Neural cell (in vitro differentiated cells): ENCODE data around the gene BBS1. TPM values are rescaled to one million over a fixed set of nuclear protein-coding genes. Genes with fewer than 3 reads are reported as not detected.

Experiments used
- H2AFZ ChIP-seq: fragments of 200-600, 300-800 bp; sonication (generic), shearing (Covaris generic); 2 replicates; pipeline ENCODE4 v1.6.0; 2014; ENCODE audit warnings: low read depth, mild to moderate bottlenecking, antibody characterized with exemption, low read length, moderate library complexity
- H3F3A ChIP-seq: fragments of 200-600 bp; shearing (Covaris generic); 2 replicates; pipeline ENCODE4 v1.6.1; 2016; ENCODE audit warnings: mild to moderate bottlenecking, moderate library complexity, mixed read lengths, antibody characterized with exemption, low read length; ENCODE audit not compliant: insufficient read depth, poor library complexity, severe bottlenecking
- H3K27ac ChIP-seq: fragments of 200-600, 300-800 bp; sonication (generic), shearing (Covaris generic); 2 replicates; pipeline ENCODE4 v1.5.1; 2014; ENCODE audit warnings: mild to moderate bottlenecking, low read length, moderate library complexity
- H3K27me3 ChIP-seq: fragments of 300-800, 200-600 bp; sonication (generic), shearing (Covaris generic); 2 replicates; pipeline ENCODE4 v1.6.0; 2014; ENCODE audit warnings: mild to moderate bottlenecking, low read depth, low read length, moderate library complexity; ENCODE audit not compliant: insufficient read depth
- H3K36me3 ChIP-seq: fragments of 300-800, 200-600 bp; sonication (generic), shearing (Covaris generic); 2 replicates; pipeline ENCODE4 v1.5.1; 2014; ENCODE audit warnings: mild to moderate bottlenecking, antibody characterized with exemption, low read length, moderate library complexity; ENCODE audit not compliant: insufficient read depth
- H3K4me2 ChIP-seq: fragments of 300-800, 200-600 bp; sonication (generic), shearing (Covaris generic); 2 replicates; pipeline ENCODE4 v1.6.0; 2014; ENCODE audit warnings: mild to moderate bottlenecking, low read length
- H3K4me3 ChIP-seq: fragments of 300-800, 200-600 bp; sonication (generic), shearing (Covaris generic); 2 replicates; pipeline ENCODE4 v1.5.1; 2014; ENCODE audit warnings: mild to moderate bottlenecking, low read length, moderate library complexity
- H3K79me2 ChIP-seq: fragments of 200-600 bp; shearing (Covaris generic); replicated peaks from 2 replicates; pipeline ENCODE4 v1.6.0; 2014; ENCODE audit warnings: mild to moderate bottlenecking, low read length, moderate library complexity; ENCODE audit not compliant: insufficient read depth
- H3K9ac ChIP-seq: fragments of 300-800, 200-600 bp; sonication (generic), shearing (Covaris generic); 2 replicates; pipeline ENCODE4 v1.6.1; 2016; ENCODE audit warnings: mild to moderate bottlenecking, low read length, mixed read lengths
- H3K9me2 ChIP-seq: fragments of 200-600 bp; shearing (Covaris generic); 2 replicates; pipeline ENCODE4 v1.6.1; 2016; ENCODE audit warnings: mild to moderate bottlenecking, low read length, mixed read lengths; ENCODE audit not compliant: insufficient read depth
- H3K9me3 ChIP-seq: fragments of 200-600, 300-800 bp; sonication (generic), shearing (Covaris generic); 2 replicates; pipeline ENCODE4 v1.6.1; 2016; ENCODE audit warnings: mild to moderate bottlenecking, mixed run types, low read length, moderate library complexity, mixed read lengths
- H4K20me1 ChIP-seq: fragments of 200-600 bp; shearing (Covaris generic); 2 replicates; pipeline ENCODE4 v1.6.1; 2016; ENCODE audit warnings: mild to moderate bottlenecking, mixed run types; ENCODE audit not compliant: insufficient read depth
- CTCF ChIP-seq: fragments of 450-650 bp; IDR thresholded peaks from 2 replicates; pipeline ENCODE4 v1.5.1; 2014; ENCODE audit warnings: antibody characterized with exemption, mild to moderate bottlenecking, moderate library complexity; ENCODE audit not compliant: poor library complexity, severe bottlenecking
- EP300 ChIP-seq: fragments of 450-650 bp; conservative IDR thresholded peaks from 2 replicates; pipeline ENCODE4 v1.6.1; 2014; ENCODE audit warnings: antibody characterized with exemption, mild to moderate bottlenecking, moderate library complexity; ENCODE audit not compliant: poor library complexity, severe bottlenecking
- EZH2 ChIP-seq: fragments of 200-600, 300-800 bp; shearing (Covaris generic), sonication (generic); IDR thresholded peaks from 2 replicates; pipeline ENCODE4 v1.6.1; 2014; ENCODE audit warnings: antibody characterized with exemption, low read length, borderline replicate concordance, mild to moderate bottlenecking; ENCODE audit not compliant: insufficient read depth, poor library complexity, severe bottlenecking
- MXI1 ChIP-seq: fragments of 450-650 bp; conservative IDR thresholded peaks from 2 replicates; pipeline ENCODE4 v1.6.1; 2014; ENCODE audit warnings: antibody characterized with exemption, mild to moderate bottlenecking; ENCODE audit not compliant: poor library complexity, severe bottlenecking
- POLR2AphosphoS5 ChIP-seq: IDR thresholded peaks from 2 replicates; pipeline ENCODE4 v1.6.1; 2012
- RAD21 ChIP-seq: fragments of 450-650 bp; conservative IDR thresholded peaks from 2 replicates; pipeline ENCODE4 v1.6.1; 2014; ENCODE audit warnings: antibody characterized with exemption, mild to moderate bottlenecking, moderate library complexity
- REST ChIP-seq: IDR thresholded peaks from 2 replicates; pipeline ENCODE4 v1.6.1; 2012; ENCODE audit warnings: borderline replicate concordance
- SMC3 ChIP-seq: fragments of 450-650 bp; conservative IDR thresholded peaks from 2 replicates; pipeline ENCODE4 v1.6.1; 2014; ENCODE audit warnings: antibody characterized with exemption, mild to moderate bottlenecking, moderate library complexity; ENCODE audit not compliant: poor library complexity
- TAF1 ChIP-seq: IDR thresholded peaks from 2 replicates; pipeline ENCODE4 v1.6.1; 2012; ENCODE audit warnings: low read depth
- polyA plus RNA-seq: library from polyadenylated mRNA; depleted of rRNA; stranded (reverse); fragments of >200 nt; gene quantifications from 2 replicates; pipeline ENCODE4 v1.2.3, GENCODE V29; 2014

Gene BBS1
- polyA plus RNA-seq, 1 donor from 2014 or later = 69.5 TPM

- H2AFZ ChIP-seq = no peak overlapping the region
- TF ChIP-seq EZH2 = no peak
- TF ChIP-seq SMC3 = no peak
- no peak for TF ChIP-seq CTCF
- no peak for TF ChIP-seq RAD21
- TF ChIP-seq EP300 = no peak
- no peak for TF ChIP-seq TAF1
- no peak for TF ChIP-seq REST
- no peak for TF ChIP-seq MXI1
- TF ChIP-seq POLR2AphosphoS5 = no peak
- H3K9me2 ChIP-seq = no peaks in the 10 kb centered on the region
- no peaks in the 10 kb centered on the region for H3K9me3 ChIP-seq
- H3K27me3 ChIP-seq = no peaks in the 10 kb centered on the region
- no peaks in the 10 kb centered on the region for H3K36me3 ChIP-seq
- H3F3A ChIP-seq = no peaks in the 10 kb centered on the region
- H3K79me2 ChIP-seq = no peaks in the 10 kb centered on the region
- H4K20me1 ChIP-seq = no peaks in the 10 kb centered on the region
- no peak overlapping the region for H3K9ac ChIP-seq
- no peak overlapping the region for H3K4me2 ChIP-seq
- H3K4me3 ChIP-seq = no peak overlapping the region
- H3K27ac ChIP-seq = no peak overlapping the region
Observed at GRCh38 chr11:66473167-66473566, 37.3 kb upstream of the BBS1 start.

DNA sequence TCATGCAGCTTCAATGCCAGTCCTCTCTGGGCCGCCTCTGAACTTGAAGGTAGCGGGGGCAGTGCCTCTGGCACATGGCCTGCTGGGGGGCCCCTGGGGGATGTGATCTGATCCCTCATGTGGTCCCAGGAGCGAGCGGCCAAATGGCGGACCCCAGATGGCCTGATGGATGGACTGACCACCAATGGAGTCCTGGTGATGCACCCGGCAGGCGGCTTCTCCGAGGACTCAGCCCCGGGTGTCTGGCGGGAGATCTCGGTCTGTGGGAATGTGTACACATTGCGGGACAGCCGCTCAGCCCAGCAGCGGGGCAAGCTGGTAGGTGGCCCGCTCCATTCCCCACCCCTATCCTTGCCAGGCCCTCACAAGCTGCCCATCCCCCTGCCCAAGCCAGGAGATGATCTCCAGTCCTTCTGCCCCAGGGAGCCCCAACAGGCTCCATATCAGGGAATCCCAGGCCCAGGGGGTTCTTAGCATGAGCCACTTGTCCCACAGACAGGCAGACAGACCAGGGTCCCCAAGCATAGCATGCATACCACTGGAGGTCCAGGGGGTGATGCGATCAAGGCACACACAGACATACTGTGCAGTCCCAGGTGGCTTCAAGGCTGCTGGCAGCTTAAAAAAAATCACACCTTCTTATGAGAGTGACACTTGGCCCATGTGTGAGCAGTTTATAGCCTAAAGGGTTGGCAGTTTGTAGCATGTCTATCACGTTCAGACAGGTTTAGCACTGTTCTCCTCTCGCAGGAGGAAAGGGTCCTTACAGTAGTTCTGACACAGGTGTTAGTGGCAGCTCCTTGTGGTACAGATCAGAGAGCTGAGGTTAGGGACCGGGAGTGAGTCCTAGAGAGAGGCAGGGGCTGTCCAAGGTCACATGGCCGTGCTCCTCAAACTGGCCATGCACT lies 36.6 kb upstream of the BBS1 start:
- H3K27ac ChIP-seq = no peak overlapping the region
- H3K9me2 ChIP-seq = no peaks in the 10 kb centered on the region
- peaks cover 1% of the 10 kb centered on the region for H3K79me2 ChIP-seq
- no peaks in the 10 kb centered on the region for H3K27me3 ChIP-seq
- H3K4me3 ChIP-seq = no peak overlapping the region
- no peaks in the 10 kb centered on the region for H3F3A ChIP-seq
- TF ChIP-seq CTCF = no peak
- TF ChIP-seq TAF1 = no peak
- no peak for TF ChIP-seq REST
- TF ChIP-seq POLR2AphosphoS5 = no peak
- no peak overlapping the region for H3K4me2 ChIP-seq
- no peak overlapping the region for H2AFZ ChIP-seq
- no peaks in the 10 kb centered on the region for H4K20me1 ChIP-seq
- no peak overlapping the region for H3K9ac ChIP-seq
- no peaks in the 10 kb centered on the region for H3K9me3 ChIP-seq
- no peaks in the 10 kb centered on the region for H3K36me3 ChIP-seq
